Measurements from ENCODE around the gene TRAPPC8. TPM values are rescaled to one million over a fixed set of nuclear protein-coding genes. Genes with fewer than 3 reads are reported as not detected.
"Not testable (repeated sequence)": the region's sequence is repeated elsewhere in the genome, so short reads cannot be mapped to it uniquely, and the experiment has no call there.

TRAPPC8 gene
- total RNA-seq, 1 donor from 2014 or later: 36.7 TPM

- H3K4me3 Mint-ChIP-seq; H3K36me3 Mint-ChIP-seq (ENCODE audit: low read depth); H3K4me1 Mint-ChIP-seq (ENCODE audit: low read depth); intact Hi-C loops (cut with micrococcal nuclease); H3K27me3 Mint-ChIP-seq (ENCODE audit: insufficient read depth); H3K27ac Mint-ChIP-seq; H3K9me3 Mint-ChIP-seq; DNase-seq (ENCODE audit: low spot score): not testable (repeated sequence)
Measured at GRCh38 chr18:31826673-31827325, 116.1 kb downstream of the TRAPPC8 start.

DNA sequence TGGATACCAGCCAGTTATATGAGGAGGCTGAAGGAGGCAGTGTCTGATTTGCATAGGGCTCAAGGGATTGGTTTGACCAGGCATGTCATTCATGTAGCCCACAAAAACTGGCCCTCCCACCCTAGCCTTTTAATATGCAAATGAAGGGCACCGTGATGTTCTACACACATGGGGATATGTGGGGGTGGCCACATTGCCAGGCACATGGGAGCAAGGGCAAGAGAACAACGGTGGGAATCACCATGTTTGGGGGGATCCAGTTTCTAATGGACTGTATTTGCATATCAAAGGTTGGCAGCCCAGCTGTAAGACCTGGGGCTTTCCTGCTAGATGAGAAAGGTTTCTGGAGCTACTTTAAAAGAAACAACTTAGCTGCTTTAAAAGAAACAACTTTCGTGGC lies 117.2 kb downstream of the TRAPPC8 start:
- intact Hi-C loops (cut with micrococcal nuclease): no loop called here

GRCh38 chr18:31821545-31822171 lies 121.3 kb downstream of the TRAPPC8 start:
- H3K27ac Mint-ChIP-seq: no peak overlapping the region
- DNase-seq (ENCODE audit: low spot score): no peak

More for the DNA sequence above, 117.2 kb downstream of the TRAPPC8 start:
- Mint-ChIP-seq H3K36me3 (ENCODE audit: low read depth) (peaks cover 8% of the 10 kb centered on the region), H3K27ac (no peak overlapping the region), H3K4me3 (no peak overlapping the region), H3K9me3 (no peaks in the 10 kb centered on the region), H3K4me1 (ENCODE audit: low read depth) (no peaks in the 10 kb centered on the region), H3K27me3 (ENCODE audit: insufficient read depth) (no peaks in the 10 kb centered on the region)
- no peak for DNase-seq (ENCODE audit: low spot score)

GRCh38 chr18:31819925-31820229 lies 123.1 kb downstream of the TRAPPC8 start:
- Mint-ChIP-seq H3K4me3 (no peak overlapping the region), H3K4me1 (ENCODE audit: low read depth) (no peaks in the 10 kb centered on the region), H3K36me3 (ENCODE audit: low read depth) (no peaks in the 10 kb centered on the region), H3K27me3 (ENCODE audit: insufficient read depth) (peaks cover 1% of the 10 kb centered on the region), H3K27ac (no peak overlapping the region), H3K9me3 (no peaks in the 10 kb centered on the region)
- DNase-seq (ENCODE audit: low spot score): no peak
- intact Hi-C loops (cut with micrococcal nuclease): loop anchor here (1.0 kb wide), 3 partner anchors 79 to 264 kb away; no protein-coding TSS in a partner anchor

More at GRCh38 chr18:31821545-31822171, 121.3 kb downstream of the TRAPPC8 start:
- no peaks in the 10 kb centered on the region for H3K9me3 Mint-ChIP-seq
- H3K27me3 Mint-ChIP-seq (ENCODE audit: insufficient read depth): no peaks in the 10 kb centered on the region
- H3K4me3 Mint-ChIP-seq: no peak overlapping the region
- no peaks in the 10 kb centered on the region for H3K36me3 Mint-ChIP-seq (ENCODE audit: low read depth)
- H3K4me1 Mint-ChIP-seq (ENCODE audit: low read depth): no peaks in the 10 kb centered on the region
- intact Hi-C loops (cut with micrococcal nuclease): no loop called here

- no peak overlapping the region for H3K27ac Mint-ChIP-seq
- no peaks in the 10 kb centered on the region for H3K36me3 Mint-ChIP-seq (ENCODE audit: low read depth)
- H3K9me3 Mint-ChIP-seq: no peaks in the 10 kb centered on the region
- H3K27me3 Mint-ChIP-seq (ENCODE audit: insufficient read depth): peaks cover 1% of the 10 kb centered on the region
- H3K4me1 Mint-ChIP-seq (ENCODE audit: low read depth): no peaks in the 10 kb centered on the region
- intact Hi-C loops (cut with micrococcal nuclease): loop anchor here (1.0 kb wide), 3 partner anchors 78 to 263 kb away; no protein-coding TSS in a partner anchor
- no peak overlapping the region for H3K4me3 Mint-ChIP-seq
- DNase-seq (ENCODE audit: low spot score): no peak
Measured at GRCh38 chr18:31819106-31819924, 123.6 kb downstream of the TRAPPC8 start.

DNA sequence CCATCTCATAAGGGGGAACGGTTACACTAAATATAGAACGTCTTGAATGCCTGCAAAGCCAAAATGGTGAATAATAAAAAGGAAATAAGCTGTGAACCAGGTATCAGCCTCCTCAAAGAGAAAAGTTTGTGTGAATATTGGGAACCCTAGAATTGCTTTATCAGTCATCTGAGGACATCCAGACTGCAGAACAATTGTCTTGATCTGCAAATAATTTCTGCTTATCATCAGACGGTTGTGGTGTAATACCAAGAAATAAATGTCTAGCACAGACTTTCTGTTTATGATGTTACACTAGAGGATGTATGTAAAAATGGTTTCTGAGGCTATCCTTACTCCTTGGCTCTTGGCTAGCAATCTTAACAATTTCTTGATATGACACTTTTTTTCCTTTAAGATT lies 128.8 kb downstream of the TRAPPC8 start:
- intact Hi-C loops (cut with micrococcal nuclease): no loop called here
- Mint-ChIP-seq H3K9me3 (no peaks in the 10 kb centered on the region), H3K4me1 (ENCODE audit: low read depth) (no peaks in the 10 kb centered on the region), H3K4me3 (no peak overlapping the region), H3K36me3 (ENCODE audit: low read depth) (no peaks in the 10 kb centered on the region), H3K27ac (no peak overlapping the region), H3K27me3 (ENCODE audit: insufficient read depth) (peaks cover 1% of the 10 kb centered on the region)
- DNase-seq (ENCODE audit: low spot score): no peak

DNA sequence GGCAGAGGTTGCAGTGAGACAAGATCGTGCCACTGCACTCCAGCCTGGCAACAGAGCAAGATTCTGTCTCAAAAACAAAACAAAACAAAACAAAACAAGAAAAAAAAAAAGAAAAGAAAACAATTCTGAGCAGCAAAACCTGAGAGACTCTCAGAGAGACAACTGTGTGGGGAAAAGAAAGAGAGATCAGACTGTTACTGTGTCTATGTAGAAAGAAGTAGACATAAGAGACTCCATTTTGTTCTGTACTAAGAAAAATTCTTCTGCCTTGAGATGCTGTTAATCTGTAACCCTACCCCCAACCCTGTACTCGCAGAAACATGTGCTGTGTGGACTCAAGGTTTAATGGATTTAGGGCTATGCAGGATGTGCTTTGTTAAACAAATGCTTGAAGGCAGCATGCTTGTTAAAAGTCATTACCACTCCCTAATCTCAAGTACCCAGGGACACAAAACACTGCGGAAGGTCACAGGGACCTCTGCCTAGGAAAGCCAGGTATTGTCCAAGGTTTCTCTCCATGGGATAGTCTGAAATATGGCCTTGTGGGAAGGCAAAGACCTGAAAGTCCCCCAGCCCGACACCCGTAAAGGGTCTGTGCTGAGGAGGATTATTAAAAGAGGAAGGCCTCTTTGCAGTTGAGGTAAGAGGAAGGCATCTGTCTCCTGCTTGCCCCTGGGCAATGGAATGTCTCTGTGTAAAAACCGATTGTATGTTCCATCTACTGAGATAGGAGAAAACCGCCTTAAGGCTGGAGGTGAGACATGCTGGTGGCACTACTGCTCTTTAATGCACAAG lies 132.4 kb downstream of the TRAPPC8 start:
- DNase-seq (ENCODE audit: low spot score); H3K27ac Mint-ChIP-seq; H3K27me3 Mint-ChIP-seq (ENCODE audit: insufficient read depth); intact Hi-C loops (cut with micrococcal nuclease); H3K4me3 Mint-ChIP-seq; H3K36me3 Mint-ChIP-seq (ENCODE audit: low read depth); H3K4me1 Mint-ChIP-seq (ENCODE audit: low read depth); H3K9me3 Mint-ChIP-seq: not testable (repeated sequence)

GRCh38 chr18:31809049-31809448 lies 133.9 kb downstream of the TRAPPC8 start:
- H3K27ac Mint-ChIP-seq; H3K4me3 Mint-ChIP-seq; H3K9me3 Mint-ChIP-seq; DNase-seq (ENCODE audit: low spot score); H3K4me1 Mint-ChIP-seq (ENCODE audit: low read depth); H3K36me3 Mint-ChIP-seq (ENCODE audit: low read depth); H3K27me3 Mint-ChIP-seq (ENCODE audit: insufficient read depth); intact Hi-C loops (cut with micrococcal nuclease): not testable (repeated sequence)

GRCh38 chr18:31801078-31801477 lies 141.8 kb downstream of the TRAPPC8 start:
- Mint-ChIP-seq H3K4me3 (no peak overlapping the region), H3K9me3 (no peaks in the 10 kb centered on the region), H3K36me3 (ENCODE audit: low read depth) (no peaks in the 10 kb centered on the region), H3K27ac (no peak overlapping the region), H3K4me1 (ENCODE audit: low read depth) (no peaks in the 10 kb centered on the region), H3K27me3 (ENCODE audit: insufficient read depth) (peaks cover 7% of the 10 kb centered on the region)
- no peak for DNase-seq (ENCODE audit: low spot score)
- intact Hi-C loops (cut with micrococcal nuclease): no loop called here

GRCh38 chr18:31799257-31799656 lies 143.7 kb downstream of the TRAPPC8 start:
- H3K36me3 Mint-ChIP-seq (ENCODE audit: low read depth); H3K4me3 Mint-ChIP-seq; intact Hi-C loops (cut with micrococcal nuclease); H3K9me3 Mint-ChIP-seq; H3K27me3 Mint-ChIP-seq (ENCODE audit: insufficient read depth); H3K27ac Mint-ChIP-seq; DNase-seq (ENCODE audit: low spot score); H3K4me1 Mint-ChIP-seq (ENCODE audit: low read depth): not testable (repeated sequence)

- Mint-ChIP-seq H3K36me3 (ENCODE audit: low read depth) (no peaks in the 10 kb centered on the region), H3K27me3 (ENCODE audit: insufficient read depth) (peaks cover 10% of the 10 kb centered on the region), H3K4me3 (no peak overlapping the region), H3K27ac (no peak overlapping the region), H3K9me3 (no peaks in the 10 kb centered on the region), H3K4me1 (ENCODE audit: low read depth) (no peaks in the 10 kb centered on the region)
- intact Hi-C loops (cut with micrococcal nuclease): no loop called here
- no peak for DNase-seq (ENCODE audit: low spot score)
Measured at GRCh38 chr18:31798399-31798798, 144.5 kb downstream of the TRAPPC8 start.

GRCh38 chr18:31795747-31796146 lies 147.2 kb downstream of the TRAPPC8 start:
- Mint-ChIP-seq H3K36me3 (ENCODE audit: low read depth) (no peaks in the 10 kb centered on the region), H3K4me3 (no peak overlapping the region), H3K27ac (no peak overlapping the region), H3K4me1 (ENCODE audit: low read depth) (no peaks in the 10 kb centered on the region), H3K9me3 (no peaks in the 10 kb centered on the region), H3K27me3 (ENCODE audit: insufficient read depth) (peaks cover 7% of the 10 kb centered on the region)
- intact Hi-C loops (cut with micrococcal nuclease): no loop called here
- DNase-seq (ENCODE audit: low spot score): no peak
